NCI-H2227 treated with DMSO at 0.1 percent for 48 hours (cell line): Measurements from ENCODE around the gene OVCA2.
A peak's percentile ranks its signal among the peaks of the same experiment; 100 is the strongest.
"Not testable (repeated sequence)": the region's sequence is repeated elsewhere in the genome, so short reads cannot be mapped to it uniquely, and the experiment has no call there.

Experiments
- DNase-seq: peaks from one replicate; lab custom pipeline; 2025; lab: John Stamatoyannopoulos, UW

OVCA2 gene

GRCh38 chr17:2041561-2042389 is at the start of gene OVCA2:
Gene OVCA2, plus strand, starts transcription at chr17:2042022. Its CDS starts 26 bp downstream, at chr17:2042048.
- DNase-seq = peak; percentile 92

DNA sequence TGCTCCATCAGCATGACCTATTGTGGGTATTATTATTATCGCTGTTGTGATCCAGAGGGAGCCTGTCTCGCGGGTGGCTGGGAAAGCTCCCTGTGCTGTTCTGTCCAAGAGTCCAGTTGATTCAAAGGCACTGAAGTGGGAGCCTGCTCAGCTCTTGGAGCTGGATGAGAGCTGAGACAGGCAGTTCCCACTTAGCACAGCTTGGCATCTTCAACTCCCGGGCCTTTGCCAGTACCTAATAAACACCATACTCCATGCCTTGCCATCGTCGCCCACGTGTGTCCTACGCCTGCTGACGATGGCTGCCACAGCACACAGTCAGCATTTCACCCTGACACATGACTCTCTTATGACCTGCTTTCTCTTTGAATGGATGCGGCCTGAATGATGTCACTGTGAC is 49.3 kb upstream of the OVCA2 start:
- no peak for DNase-seq

- no peak for DNase-seq
Measured at GRCh38 chr17:1994707-1995106, 47.1 kb upstream of the OVCA2 start.

GRCh38 chr17:1995321-1995892 is 46.4 kb upstream of the OVCA2 start:
- peak; percentile 10 for DNase-seq

DNA sequence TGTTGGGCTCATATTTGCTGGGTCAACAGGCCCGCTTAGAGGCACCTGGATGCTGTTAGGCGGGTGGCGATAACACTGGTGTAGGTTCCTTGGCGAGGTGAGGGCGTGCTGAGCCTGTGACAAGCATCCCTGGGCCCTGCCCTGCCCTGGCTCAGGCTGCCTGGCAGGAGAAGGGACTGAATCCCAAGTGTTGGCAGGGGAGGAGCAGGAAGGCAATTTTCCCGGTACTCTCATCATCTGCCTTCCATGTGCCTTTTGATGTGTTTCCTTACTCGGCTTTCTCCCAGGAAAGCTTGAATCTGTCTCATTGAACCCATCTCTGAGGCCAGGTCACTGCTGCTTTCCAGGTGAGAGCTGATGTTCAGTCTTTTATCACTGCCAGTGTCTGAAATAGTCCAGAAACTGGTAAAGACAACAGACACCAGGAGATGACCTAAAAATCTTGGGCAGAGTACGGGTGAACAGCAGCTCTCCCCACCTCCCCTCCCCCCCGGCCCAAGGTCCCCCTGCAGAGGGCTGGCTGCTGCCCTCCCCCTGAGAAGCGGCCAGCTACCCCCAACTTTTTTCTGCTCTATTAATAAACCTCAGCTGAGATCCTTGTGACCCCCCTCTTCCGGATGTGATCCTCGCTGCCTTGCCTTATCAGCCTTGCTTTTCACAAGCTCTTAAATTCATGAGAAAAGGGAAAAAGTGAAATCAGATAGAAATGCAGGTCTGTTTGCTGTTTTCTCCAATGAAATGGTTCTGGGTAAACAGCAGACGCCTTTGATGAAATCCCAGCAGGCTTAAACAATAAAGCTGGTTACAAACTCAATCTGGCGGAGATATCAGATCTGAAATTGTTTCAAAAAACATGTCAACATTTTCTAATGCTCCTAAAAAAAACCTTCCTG is 45.7 kb upstream of the OVCA2 start:
- no peak for DNase-seq

GRCh38 chr17:1996800-1997288 is 45.0 kb upstream of the OVCA2 start:
- no peak for DNase-seq

DNA sequence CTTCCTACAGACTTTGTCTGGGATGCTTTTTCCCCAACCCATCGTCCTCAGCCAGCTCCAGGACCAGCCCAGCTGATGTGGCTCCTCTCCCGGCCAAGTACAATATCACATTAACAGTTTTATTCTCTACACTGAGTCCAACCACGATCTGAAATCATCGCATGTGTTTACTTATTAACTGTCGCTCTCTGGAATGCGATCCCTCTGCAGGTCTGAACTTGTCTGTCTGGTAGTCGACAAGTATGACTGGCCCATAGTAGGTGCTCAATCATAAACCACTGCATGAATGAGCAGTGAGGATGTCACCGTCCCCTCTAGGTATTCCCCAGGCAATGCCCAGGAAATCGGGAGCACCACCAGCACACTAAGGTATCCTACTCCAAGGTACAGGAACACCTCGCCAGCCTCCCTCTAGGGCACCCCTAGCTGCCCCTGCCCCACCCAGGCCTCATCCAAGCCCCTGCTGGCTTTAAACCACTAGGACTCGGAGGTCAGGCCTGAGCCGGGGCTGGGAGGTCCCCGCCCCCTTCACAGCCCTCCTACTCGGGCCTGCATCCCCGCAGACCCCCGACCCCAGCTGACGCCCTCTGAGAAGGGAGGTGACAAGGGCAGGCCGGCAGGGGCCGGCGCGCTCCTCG is 44.4 kb upstream of the OVCA2 start:
- no peak for DNase-seq

GRCh38 chr17:1997927-1998742 is 43.7 kb upstream of the OVCA2 start:
- no peak for DNase-seq

- peak; percentile 34 for DNase-seq
Measured at GRCh38 chr17:1999557-2000251, 42.1 kb upstream of the OVCA2 start.

DNA sequence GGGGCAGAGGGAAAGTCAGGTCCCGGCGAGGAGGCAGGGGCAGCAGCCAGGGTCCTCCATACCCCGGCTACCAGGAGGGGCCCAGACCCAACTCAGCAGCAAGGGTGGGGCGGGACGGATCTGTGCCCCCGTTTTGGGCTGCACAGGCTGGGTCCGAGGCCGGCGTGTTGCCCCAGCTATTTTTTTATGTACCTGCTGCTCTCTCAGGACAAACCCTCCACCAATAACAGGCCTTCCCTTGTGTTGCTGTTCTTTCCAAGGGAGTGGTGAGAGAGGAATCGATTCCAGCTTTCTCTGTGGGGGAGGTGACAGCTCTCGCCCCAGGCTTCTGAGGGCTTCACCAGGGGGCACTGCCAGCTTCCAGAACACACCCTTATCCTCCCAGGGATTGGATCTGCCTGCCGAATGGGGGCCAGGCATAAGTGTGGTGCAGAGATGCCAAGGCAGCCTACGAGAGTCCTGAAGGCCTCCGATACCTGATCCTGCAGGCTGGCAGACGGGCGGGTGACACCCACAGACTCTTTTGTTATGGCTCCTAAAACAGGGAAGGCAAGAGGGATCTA is 39.0 kb upstream of the OVCA2 start:
- DNase-seq = no peak

DNA sequence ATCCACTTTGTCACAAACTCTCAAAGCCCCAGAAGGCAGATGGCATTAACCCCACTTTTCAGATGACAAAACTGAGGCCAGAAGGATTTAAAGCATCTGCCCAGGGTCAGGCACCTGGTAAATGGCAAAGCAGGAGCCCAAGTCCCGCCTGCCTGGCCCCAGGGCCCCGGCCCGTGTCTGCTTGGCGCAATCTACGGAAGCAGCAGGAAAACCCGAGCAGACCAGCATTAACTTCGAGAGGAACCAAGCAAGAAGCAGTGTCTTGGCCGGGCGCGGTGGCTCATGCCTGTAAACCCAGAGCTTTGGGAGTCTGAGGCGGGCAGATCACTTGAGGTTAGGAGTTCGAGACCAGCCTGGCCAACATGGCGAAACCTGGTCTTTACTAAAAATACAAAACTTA is 38.3 kb upstream of the OVCA2 start:
- no peak for DNase-seq

- no peak for DNase-seq
Measured at GRCh38 chr17:2004435-2004952, 37.3 kb upstream of the OVCA2 start.

DNA sequence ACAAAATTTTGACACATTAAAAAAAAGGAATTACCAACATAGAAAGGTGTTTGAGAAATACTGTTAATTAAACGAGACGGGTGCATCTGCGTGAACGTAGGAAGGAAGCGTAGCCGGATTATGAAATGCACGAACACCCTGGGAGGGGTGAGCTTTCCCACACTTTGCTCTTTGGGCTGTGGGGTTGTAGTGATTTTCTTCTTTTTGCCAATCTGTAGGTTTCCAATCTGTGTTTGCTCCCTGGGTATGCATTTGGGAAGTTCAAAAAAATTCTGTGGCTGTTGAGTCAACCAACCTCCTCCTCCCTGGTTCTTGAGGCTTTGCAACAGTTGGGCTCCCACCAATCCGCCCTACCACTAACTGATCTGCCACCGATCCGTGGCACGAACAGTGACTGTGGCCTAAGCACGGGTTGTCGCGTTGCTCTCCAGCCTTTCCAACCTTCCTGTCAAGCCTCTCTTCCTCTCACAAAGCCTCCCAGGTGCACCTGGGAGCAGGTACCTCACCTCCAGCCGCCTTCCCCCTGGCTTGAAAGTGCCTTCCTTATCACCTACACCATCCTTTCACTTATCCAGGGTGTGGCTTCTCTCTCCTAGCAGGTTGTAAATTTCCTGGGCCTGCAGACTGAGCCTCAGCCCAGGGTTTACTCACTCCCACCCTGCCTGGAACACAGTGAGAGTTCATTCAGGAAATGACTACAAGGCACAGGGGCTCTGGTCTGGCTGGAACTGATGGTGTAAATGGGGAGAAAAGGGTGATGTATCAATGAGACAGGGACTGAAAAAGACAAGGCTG is 33.3 kb upstream of the OVCA2 start:
- DNase-seq = no peak

- DNase-seq = no peak
Measured at GRCh38 chr17:2009737-2010136, 32.1 kb upstream of the OVCA2 start.

DNA sequence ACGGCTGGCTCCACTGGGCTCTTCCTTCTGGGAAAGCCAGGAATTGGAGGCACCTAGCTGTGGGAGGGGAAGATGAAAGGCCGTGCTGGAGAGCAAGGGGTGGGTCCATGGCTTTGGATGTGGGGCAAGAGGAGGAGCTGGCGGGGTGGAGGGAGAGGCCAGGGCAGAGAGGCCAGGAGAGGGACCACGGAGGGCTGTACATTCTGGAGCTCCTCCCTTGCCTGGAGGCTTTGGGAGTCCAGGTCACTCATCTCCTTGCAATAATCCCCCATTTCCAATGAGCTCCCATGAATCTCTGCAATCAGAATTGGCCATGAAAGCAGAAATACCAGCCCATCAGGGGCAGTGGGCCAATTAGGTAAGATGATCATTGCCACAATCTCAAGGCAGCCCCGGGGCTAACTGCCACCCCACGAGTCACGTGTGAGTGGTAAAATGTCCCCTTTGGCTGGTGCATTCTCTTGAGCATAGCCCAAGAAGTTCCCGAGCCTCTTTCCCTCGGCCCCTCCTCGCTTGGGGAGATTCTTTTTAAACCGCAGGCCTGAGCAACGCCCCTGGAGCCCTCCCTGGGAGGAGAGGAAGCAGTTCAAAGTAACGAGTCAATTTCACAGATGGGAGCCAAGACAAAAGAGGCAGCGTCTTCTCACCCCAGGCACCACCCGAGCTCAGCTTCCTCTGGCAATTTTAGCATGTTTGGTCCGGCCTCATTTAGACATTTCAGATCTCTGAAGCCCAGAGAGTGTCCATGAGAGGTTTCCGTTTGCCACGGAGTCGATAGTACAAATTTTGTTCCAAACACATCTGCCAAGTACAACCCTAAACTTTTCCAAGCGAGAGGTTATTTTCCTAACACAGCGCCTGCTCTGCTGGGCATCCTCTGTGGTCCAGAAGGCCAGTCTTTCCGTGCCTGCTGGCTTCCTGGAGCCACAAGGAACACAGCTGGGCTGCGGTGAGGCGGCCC is 30.1 kb upstream of the OVCA2 start:
- DNase-seq = no peak

- no peak for DNase-seq
Measured at GRCh38 chr17:2012499-2012898, 29.3 kb upstream of the OVCA2 start.

- DNase-seq = not testable (repeated sequence)
Measured at GRCh38 chr17:2013220-2013993, 28.4 kb upstream of the OVCA2 start.
